GM23338 (cell line): Measurements from ENCODE around the gene HSPG2. TPM values are rescaled to one million over a fixed set of nuclear protein-coding genes. Genes with fewer than 3 reads are reported as not detected.

Experiments
- ATAC-seq: fragments of 200-7000 bp; cut with Tn5 transposase; 3 replicates; pipeline ENCODE4 v1.9.1; 2020
- DNase-seq: peaks from one replicate; pipeline ENCODE4 v3.0.0-alpha.2; 2015; ENCODE audit warnings: low spot score
- H2AFZ ChIP-seq: fragments of 200-600 bp; sonication (generic); 2 replicates; pipeline ENCODE4 v1.8.0; 2016; ENCODE audit warnings: antibody characterized with exemption, mild to moderate bottlenecking, moderate library complexity
- H3F3A ChIP-seq: fragments of 200-600 bp; sonication (generic); replicated peaks from 2 replicates; pipeline ENCODE4 v1.8.0; 2017; ENCODE audit warnings: antibody characterized with exemption, mixed run types, low read depth
- H3K27ac ChIP-seq: fragments of 200-600 bp; sonication (generic); 2 replicates; pipeline ENCODE4 v1.6.1; 2016; ENCODE audit warnings: low read depth
- H3K27me3 ChIP-seq: fragments of 200-600 bp; sonication (generic); 2 replicates; pipeline ENCODE4 v1.8.0; 2016; ENCODE audit warnings: mild to moderate bottlenecking, mixed run types, moderate library complexity; ENCODE audit not compliant: insufficient read depth
- H3K36me3 ChIP-seq: fragments of 200-600 bp; sonication (generic); 2 replicates; pipeline ENCODE4 v1.8.0; 2016; ENCODE audit warnings: mild to moderate bottlenecking; ENCODE audit not compliant: insufficient read depth
- H3K4me1 ChIP-seq: fragments of 200-600 bp; sonication (generic); 2 replicates; pipeline ENCODE4 v1.8.0; 2016; ENCODE audit warnings: mild to moderate bottlenecking, moderate library complexity; ENCODE audit not compliant: insufficient read depth
- H3K4me2 ChIP-seq: fragments of 200-600 bp; sonication (generic); 2 replicates; pipeline ENCODE4 v1.7.1; 2017; ENCODE audit warnings: mixed run types
- H3K4me3 ChIP-seq: fragments of 200-600 bp; sonication (generic); 2 replicates; pipeline ENCODE4 v1.6.1; 2016; ENCODE audit warnings: mixed run types
- H3K79me2 ChIP-seq: fragments of 200-600 bp; sonication (generic); replicated peaks from 2 replicates; pipeline ENCODE4 v1.8.0; 2017; ENCODE audit warnings: mild to moderate bottlenecking; ENCODE audit not compliant: insufficient read depth
- H3K9me2 ChIP-seq: fragments of 200-600 bp; sonication (generic); 2 replicates; pipeline ENCODE4 v1.8.0; 2017; ENCODE audit not compliant: insufficient read depth
- H4K20me1 ChIP-seq: fragments of 200-600 bp; sonication (generic); replicated peaks from 2 replicates; pipeline ENCODE4 v1.8.0; 2017; ENCODE audit warnings: mild to moderate bottlenecking; ENCODE audit not compliant: insufficient read depth
- H3K27ac Mint-ChIP-seq: 2 replicates; pipeline ENCODE4 v1.8.0; 2020; ENCODE audit warnings: inconsistent platforms, mild to moderate bottlenecking, moderate library complexity, mixed read lengths
- H3K27me3 Mint-ChIP-seq: 3 replicates; pipeline ENCODE4 v1.8.0; 2022; ENCODE audit warnings: low read depth, mild to moderate bottlenecking, moderate library complexity, mixed read lengths, inconsistent platforms; ENCODE audit not compliant: insufficient read depth, poor library complexity
- H3K36me3 Mint-ChIP-seq: 3 replicates; pipeline ENCODE4 v1.8.0; 2021; ENCODE audit warnings: low read depth, mild to moderate bottlenecking, inconsistent platforms, moderate library complexity, mixed read lengths
- H3K4me1 Mint-ChIP-seq: 3 replicates; pipeline ENCODE4 v1.8.0; 2020; ENCODE audit warnings: mild to moderate bottlenecking, inconsistent platforms, mixed read lengths
- H3K4me3 Mint-ChIP-seq: 3 replicates; pipeline ENCODE4 v1.8.0; 2021; ENCODE audit warnings: moderate library complexity, mild to moderate bottlenecking, inconsistent platforms, mixed read lengths
- H3K9me3 Mint-ChIP-seq: 3 replicates; pipeline ENCODE4 v1.8.0; 2020; ENCODE audit warnings: moderate library complexity, mild to moderate bottlenecking, inconsistent platforms, mixed read lengths
- EZH2 ChIP-seq: fragments of 200-600 bp; sonication (generic); IDR thresholded peaks from one replicate; pipeline ENCODE4 v1.8.0; 2017; ENCODE audit warnings: antibody characterized with exemption, mild to moderate bottlenecking, low read depth; ENCODE audit not compliant: unreplicated experiment
- EZH2phosphoT487 ChIP-seq: fragments of 200-600 bp; sonication (generic); IDR thresholded peaks from one replicate; pipeline ENCODE4 v1.8.1; 2018; ENCODE audit warnings: antibody characterized with exemption; ENCODE audit not compliant: unreplicated experiment
- POLR2AphosphoS5 ChIP-seq: IDR thresholded peaks from 2 replicates; pipeline ENCODE4 v1.6.1; 2016; ENCODE audit warnings: antibody characterized with exemption, low read depth
- STAT1 ChIP-seq: IDR thresholded peaks from one replicate; pipeline ENCODE4 v1.6.1; 2016; ENCODE audit warnings: antibody characterized with exemption; ENCODE audit not compliant: unreplicated experiment
- ZNF114 ChIP-seq: fragments of 250-450 bp; sonication (Bioruptor Pico); IDR thresholded peaks from 2 replicates; pipeline ENCODE4 v1.5.0; 2020; ENCODE audit warnings: mild to moderate bottlenecking, moderate library complexity
- ZNF331 ChIP-seq: fragments of 250-450 bp; sonication (Bioruptor Pico); IDR thresholded peaks from 2 replicates; pipeline ENCODE4 v1.5.0; 2020; ENCODE audit warnings: low read depth, mild to moderate bottlenecking, moderate library complexity
- polyA plus RNA-seq: library from polyadenylated mRNA; unstranded; fragments of >200 nt; fragmentation: Nextera tagmentation; extraction: Ambion mirVana; gene quantifications from 2 replicates; pipeline ENCODE4 v1.2.1, GENCODE V29; 2016
- total RNA-seq: library from RNA; depleted of rRNA; stranded (reverse); fragments of >200 nt; shearing (Covaris generic); gene quantifications from 2 replicates; pipeline ENCODE4 v1.2.3, GENCODE V29; 2014
- TF ChIP-seq, protein P1 (sequence below): fragments of 250-450 bp; sonication (Bioruptor Pico); IDR thresholded peaks from 2 replicates; pipeline ENCODE4 v1.5.0; 2020; ENCODE audit warnings: mild to moderate bottlenecking, moderate library complexity

Gene HSPG2
- total and polyA plus RNA-seq, 2 experiments from 2014 or later, result 14.9 to 70.8 TPM

DNA sequence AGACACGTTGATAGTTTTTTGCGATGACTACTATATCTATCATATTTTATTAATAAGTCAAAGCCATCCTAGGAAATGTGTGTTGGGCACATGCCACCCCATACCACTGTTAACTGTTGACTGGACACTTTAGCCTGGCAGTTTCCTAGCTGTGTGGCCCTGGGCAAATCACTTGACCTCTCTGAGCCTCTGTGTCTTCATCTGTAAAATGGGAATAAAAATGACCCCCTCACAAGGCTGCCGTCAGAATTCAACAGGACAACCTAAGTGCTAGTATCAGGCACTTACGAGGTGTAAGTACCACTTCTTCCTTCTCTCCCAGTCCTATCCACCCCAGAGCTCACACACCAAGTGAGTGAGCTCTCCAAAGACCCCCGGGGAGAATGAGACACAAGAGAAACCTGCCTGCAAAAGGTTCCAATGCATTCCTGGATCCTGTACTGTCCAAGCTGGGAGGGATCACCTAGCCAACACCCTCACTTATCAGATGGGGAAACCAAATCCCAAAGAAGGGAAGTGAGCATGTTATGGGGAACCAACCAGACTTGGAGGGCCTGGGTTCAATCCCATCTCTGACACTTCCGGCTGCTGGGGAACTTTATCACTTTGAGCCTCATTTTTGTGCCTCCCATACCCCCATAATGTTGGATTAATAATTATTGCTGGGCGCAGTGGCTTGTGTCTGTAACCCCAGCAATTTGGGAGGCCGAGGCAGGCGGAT, 24.9 kb downstream of the HSPG2 start:
- H4K20me1 ChIP-seq, result peaks cover 8% of the 10 kb centered on the region; the same call in 1 of the 2 replicates
- no peak for TF ChIP-seq ZNF331 (CRISPR knock-in tag)
- no peak for TF ChIP-seq STAT1
- TF ChIP-seq, protein P1, sequence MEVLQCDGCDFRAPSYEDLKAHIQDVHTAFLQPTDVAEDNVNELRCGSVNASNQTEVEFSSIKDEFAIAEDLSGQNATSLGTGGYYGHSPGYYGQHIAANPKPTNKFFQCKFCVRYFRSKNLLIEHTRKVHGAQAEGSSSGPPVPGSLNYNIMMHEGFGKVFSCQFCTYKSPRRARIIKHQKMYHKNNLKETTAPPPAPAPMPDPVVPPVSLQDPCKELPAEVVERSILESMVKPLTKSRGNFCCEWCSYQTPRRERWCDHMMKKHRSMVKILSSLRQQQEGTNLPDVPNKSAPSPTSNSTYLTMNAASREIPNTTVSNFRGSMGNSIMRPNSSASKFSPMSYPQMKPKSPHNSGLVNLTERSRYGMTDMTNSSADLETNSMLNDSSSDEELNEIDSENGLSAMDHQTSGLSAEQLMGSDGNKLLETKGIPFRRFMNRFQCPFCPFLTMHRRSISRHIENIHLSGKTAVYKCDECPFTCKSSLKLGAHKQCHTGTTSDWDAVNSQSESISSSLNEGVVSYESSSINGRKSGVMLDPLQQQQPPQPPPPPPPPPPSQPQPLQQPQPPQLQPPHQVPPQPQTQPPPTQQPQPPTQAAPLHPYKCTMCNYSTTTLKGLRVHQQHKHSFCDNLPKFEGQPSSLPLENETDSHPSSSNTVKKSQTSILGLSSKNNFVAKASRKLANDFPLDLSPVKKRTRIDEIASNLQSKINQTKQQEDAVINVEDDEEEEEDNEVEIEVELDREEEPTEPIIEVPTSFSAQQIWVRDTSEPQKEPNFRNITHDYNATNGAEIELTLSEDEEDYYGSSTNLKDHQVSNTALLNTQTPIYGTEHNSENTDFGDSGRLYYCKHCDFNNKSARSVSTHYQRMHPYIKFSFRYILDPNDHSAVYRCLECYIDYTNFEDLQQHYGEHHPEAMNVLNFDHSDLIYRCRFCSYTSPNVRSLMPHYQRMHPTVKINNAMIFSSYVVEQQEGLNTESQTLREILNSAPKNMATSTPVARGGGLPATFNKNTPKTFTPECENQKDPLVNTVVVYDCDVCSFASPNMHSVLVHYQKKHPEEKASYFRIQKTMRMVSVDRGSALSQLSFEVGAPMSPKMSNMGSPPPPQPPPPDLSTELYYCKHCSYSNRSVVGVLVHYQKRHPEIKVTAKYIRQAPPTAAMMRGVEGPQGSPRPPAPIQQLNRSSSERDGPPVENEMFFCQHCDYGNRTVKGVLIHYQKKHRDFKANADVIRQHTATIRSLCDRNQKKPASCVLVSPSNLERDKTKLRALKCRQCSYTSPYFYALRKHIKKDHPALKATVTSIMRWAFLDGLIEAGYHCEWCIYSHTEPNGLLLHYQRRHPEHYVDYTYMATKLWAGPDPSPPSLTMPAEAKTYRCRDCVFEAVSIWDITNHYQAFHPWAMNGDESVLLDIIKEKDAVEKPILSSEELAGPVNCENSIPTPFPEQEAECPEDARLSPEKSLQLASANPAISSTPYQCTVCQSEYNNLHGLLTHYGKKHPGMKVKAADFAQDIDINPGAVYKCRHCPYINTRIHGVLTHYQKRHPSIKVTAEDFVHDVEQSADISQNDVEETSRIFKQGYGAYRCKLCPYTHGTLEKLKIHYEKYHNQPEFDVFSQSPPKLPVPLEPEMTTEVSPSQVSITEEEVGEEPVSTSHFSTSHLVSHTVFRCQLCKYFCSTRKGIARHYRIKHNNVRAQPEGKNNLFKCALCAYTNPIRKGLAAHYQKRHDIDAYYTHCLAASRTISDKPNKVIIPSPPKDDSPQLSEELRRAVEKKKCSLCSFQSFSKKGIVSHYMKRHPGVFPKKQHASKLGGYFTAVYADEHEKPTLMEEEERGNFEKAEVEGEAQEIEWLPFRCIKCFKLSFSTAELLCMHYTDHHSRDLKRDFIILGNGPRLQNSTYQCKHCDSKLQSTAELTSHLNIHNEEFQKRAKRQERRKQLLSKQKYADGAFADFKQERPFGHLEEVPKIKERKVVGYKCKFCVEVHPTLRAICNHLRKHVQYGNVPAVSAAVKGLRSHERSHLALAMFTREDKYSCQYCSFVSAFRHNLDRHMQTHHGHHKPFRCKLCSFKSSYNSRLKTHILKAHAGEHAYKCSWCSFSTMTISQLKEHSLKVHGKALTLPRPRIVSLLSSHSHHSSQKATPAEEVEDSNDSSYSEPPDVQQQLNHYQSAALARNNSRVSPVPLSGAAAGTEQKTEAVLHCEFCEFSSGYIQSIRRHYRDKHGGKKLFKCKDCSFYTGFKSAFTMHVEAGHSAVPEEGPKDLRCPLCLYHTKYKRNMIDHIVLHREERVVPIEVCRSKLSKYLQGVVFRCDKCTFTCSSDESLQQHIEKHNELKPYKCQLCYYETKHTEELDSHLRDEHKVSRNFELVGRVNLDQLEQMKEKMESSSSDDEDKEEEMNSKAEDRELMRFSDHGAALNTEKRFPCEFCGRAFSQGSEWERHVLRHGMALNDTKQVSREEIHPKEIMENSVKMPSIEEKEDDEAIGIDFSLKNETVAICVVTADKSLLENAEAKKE, result no peak
- no peak for TF ChIP-seq POLR2AphosphoS5
- TF ChIP-seq EZH2, result no peak
- no peak for TF ChIP-seq ZNF114 (CRISPR knock-in tag)
- TF ChIP-seq EZH2phosphoT487, result no peak
- H3K9me2 ChIP-seq, result no peaks in the 10 kb centered on the region
- no peak overlapping the region for H3K4me3 ChIP-seq
- no peaks in the 10 kb centered on the region for H3K27me3 ChIP-seq
- peaks cover 38% of the 10 kb centered on the region for H3K4me1 ChIP-seq
- H3K4me3 Mint-ChIP-seq, result no peak overlapping the region
- no peak for DNase-seq
- H3K27ac ChIP-seq, result peak overlapping the region; percentile 90; the same call in 1 of the 2 replicates
- no peaks in the 10 kb centered on the region for H3K36me3 ChIP-seq
- no peak overlapping the region for H3K4me2 ChIP-seq
- no peak overlapping the region for H2AFZ ChIP-seq
- peak overlapping the region; percentile 57 for H3K27ac Mint-ChIP-seq
- peaks cover 55% of the 10 kb centered on the region for H3K4me1 Mint-ChIP-seq
- 0 out of 2 replicates have a peak, but pooled peaks cover 6% of the 10 kb centered on the region for H3F3A ChIP-seq
- no peaks in the 10 kb centered on the region for H3K9me3 Mint-ChIP-seq
- ATAC-seq, result no peak
- H3K27me3 Mint-ChIP-seq, result peaks cover 2% of the 10 kb centered on the region
- 0 out of 2 replicates have a peak, but pooled peaks cover 10% of the 10 kb centered on the region for H3K79me2 ChIP-seq
- no peaks in the 10 kb centered on the region; the same call in 2 of the 3 replicates for H3K36me3 Mint-ChIP-seq
